MCF 10A (cell line): Measurements from ENCODE around the gene DYSF. TPM values are rescaled to one million over a fixed set of nuclear protein-coding genes. Genes with fewer than 3 reads are reported as not detected.

Experiments used
- BruUV-seq: library from RNA; stranded (reverse); fragments of 400-500 nt; replicated peaks from 2 replicates; lab custom pipeline; 2021; lab: Mats Ljungman, UMichigan
- CTCF ChIA-PET: fragments of 300-600 bp; sonication (Branson Sonifier 250); formaldehyde crosslinking; extraction: SDS; loops from one replicate; lab custom pipeline; 2021; ENCODE audit warnings: antibody characterized with exemption, inconsistent platforms; lab: Yijun Ruan, JAX
- POLR2A ChIA-PET: fragments of 300-600, 350-650 bp; sonication (Branson Sonifier 250); formaldehyde crosslinking; extraction: SDS; loops from one replicate; lab custom pipeline; 2020; ENCODE audit warnings: antibody characterized with exemption, inconsistent platforms; lab: Yijun Ruan, JAX
- DNase-seq: peaks from one replicate; pipeline ENCODE4 v3.0.0-alpha.2; 2018; ENCODE audit not compliant: unreplicated experiment
- H3K27ac Mint-ChIP-seq: one replicate; pipeline ENCODE4 v1.8.0; 2022; ENCODE audit warnings: mild to moderate bottlenecking, low read depth, mixed read lengths; ENCODE audit not compliant: unreplicated experiment
- H3K27me3 Mint-ChIP-seq: one replicate; pipeline ENCODE4 v1.8.0; 2022; ENCODE audit warnings: mixed read lengths; ENCODE audit not compliant: insufficient read depth, unreplicated experiment
- H3K36me3 Mint-ChIP-seq: one replicate; pipeline ENCODE4 v1.8.0; 2022; ENCODE audit warnings: mild to moderate bottlenecking, moderate library complexity, mixed read lengths; ENCODE audit not compliant: insufficient read depth, unreplicated experiment
- H3K4me1 Mint-ChIP-seq: one replicate; pipeline ENCODE4 v1.8.0; 2022; ENCODE audit warnings: mixed read lengths; ENCODE audit not compliant: insufficient read depth, unreplicated experiment
- H3K4me3 Mint-ChIP-seq: one replicate; pipeline ENCODE4 v1.8.0; 2022; ENCODE audit warnings: mild to moderate bottlenecking, moderate library complexity, mixed read lengths; ENCODE audit not compliant: unreplicated experiment
- H3K9me3 Mint-ChIP-seq: one replicate; pipeline ENCODE4 v1.8.0; 2022; ENCODE audit warnings: mixed read lengths; ENCODE audit not compliant: unreplicated experiment
- intact Hi-C: fragments of 100-400 bp; cut with micrococcal nuclease; formaldehyde crosslinking; loops from 2 replicates; pipeline ENCODE4 v1.14.1; 2022
- total RNA-seq: library from RNA; stranded (reverse); gene quantifications from 2 replicates; pipeline ENCODE4 v1.2.3, GENCODE V29; 2022
- TF ChIP-seq, protein P1 (sequence below): fragments of 200-600 bp; IDR thresholded peaks from one replicate; pipeline ENCODE4 v1.8.0; 2022; ENCODE audit warnings: antibody characterized with exemption, mild to moderate bottlenecking; ENCODE audit not compliant: unreplicated experiment

Gene DYSF
- total RNA-seq, 1 experiment from 2014 or later = 2.0 TPM

DNA sequence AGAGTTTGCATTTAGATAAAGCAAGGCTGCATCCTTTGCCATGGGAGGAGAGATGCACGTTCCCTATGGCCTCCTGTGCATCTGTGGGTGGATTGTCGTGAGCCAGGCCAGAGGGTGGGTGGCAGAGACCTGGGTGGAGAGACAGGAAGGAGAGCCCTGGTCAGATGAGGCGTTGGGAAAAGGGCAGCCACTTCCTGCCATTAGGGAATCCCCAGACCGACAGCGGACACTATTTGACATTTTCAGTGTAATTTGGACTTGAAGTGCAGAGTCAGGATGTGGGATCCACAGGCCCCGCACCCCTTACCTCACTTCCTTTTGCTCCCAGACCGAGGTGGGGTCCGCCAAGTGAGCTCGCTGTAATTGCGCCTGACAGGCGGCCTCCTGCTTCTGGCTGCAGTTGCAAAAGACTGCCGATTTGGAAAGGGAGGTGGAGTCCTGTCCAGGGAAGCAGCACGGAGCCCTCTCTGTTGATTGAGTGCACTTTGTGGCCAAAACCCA, 150.0 kb downstream of the DYSF start:
- H3K27ac Mint-ChIP-seq = no peak overlapping the region
- H3K9me3 Mint-ChIP-seq = no peaks in the 10 kb centered on the region
- POLR2A ChIA-PET = no interaction called here

GRCh38 chr2:71603851-71604725, 150.7 kb downstream of the DYSF start:
- TF ChIP-seq, protein P1, sequence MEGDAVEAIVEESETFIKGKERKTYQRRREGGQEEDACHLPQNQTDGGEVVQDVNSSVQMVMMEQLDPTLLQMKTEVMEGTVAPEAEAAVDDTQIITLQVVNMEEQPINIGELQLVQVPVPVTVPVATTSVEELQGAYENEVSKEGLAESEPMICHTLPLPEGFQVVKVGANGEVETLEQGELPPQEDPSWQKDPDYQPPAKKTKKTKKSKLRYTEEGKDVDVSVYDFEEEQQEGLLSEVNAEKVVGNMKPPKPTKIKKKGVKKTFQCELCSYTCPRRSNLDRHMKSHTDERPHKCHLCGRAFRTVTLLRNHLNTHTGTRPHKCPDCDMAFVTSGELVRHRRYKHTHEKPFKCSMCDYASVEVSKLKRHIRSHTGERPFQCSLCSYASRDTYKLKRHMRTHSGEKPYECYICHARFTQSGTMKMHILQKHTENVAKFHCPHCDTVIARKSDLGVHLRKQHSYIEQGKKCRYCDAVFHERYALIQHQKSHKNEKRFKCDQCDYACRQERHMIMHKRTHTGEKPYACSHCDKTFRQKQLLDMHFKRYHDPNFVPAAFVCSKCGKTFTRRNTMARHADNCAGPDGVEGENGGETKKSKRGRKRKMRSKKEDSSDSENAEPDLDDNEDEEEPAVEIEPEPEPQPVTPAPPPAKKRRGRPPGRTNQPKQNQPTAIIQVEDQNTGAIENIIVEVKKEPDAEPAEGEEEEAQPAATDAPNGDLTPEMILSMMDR = no peak
- POLR2A ChIA-PET = no interaction called here
- no TSS peak for BruUV-seq

More for the DNA sequence above, 150.0 kb downstream of the DYSF start:
- H3K4me1 Mint-ChIP-seq = no peaks in the 10 kb centered on the region
- CTCF ChIA-PET = interaction anchor here (0.5 to 0.6 kb wide), 2 partner anchors 305 to 1609 kb away, joined by 3 read pairs; no protein-coding TSS in a partner anchor
- H3K36me3 Mint-ChIP-seq = no peaks in the 10 kb centered on the region
- intact Hi-C loops = no loop called here
- no peak overlapping the region for H3K4me3 Mint-ChIP-seq
- peaks cover 69% of the 10 kb centered on the region for H3K27me3 Mint-ChIP-seq
- no TSS peak for BruUV-seq
- TF ChIP-seq, protein P1 = no peak
- DNase-seq = no peak

DNA sequence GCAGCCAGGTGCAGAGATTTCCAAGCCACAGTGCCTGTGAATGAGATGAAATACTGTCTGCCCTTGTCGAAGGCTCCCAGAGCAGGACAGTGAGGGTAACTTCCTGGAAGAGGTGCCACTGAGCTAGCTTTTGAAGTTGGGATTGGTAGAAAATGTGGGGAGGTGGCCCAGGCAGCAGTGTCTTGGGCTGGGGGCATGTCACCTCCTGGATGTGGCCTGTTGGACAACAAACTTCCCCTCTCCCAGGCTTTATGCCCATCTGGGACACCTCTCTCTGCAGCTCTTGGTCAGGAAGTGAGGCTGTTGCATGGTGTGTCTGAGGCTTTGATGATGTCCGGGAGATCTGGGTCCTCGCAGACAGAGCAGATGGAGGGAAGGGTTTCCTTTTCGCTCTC, 151.4 kb downstream of the DYSF start:
- Mint-ChIP-seq H3K4me3 (no peak overlapping the region), H3K4me1 (peaks cover 5% of the 10 kb centered on the region), H3K9me3 (no peaks in the 10 kb centered on the region), H3K27ac (no peak overlapping the region), H3K36me3 (no peaks in the 10 kb centered on the region), H3K27me3 (peaks cover 66% of the 10 kb centered on the region)
- DNase-seq = no peak
- POLR2A ChIA-PET = no interaction called here
- TF ChIP-seq, protein P1 = no peak
- intact Hi-C loops = no loop called here
- BruUV-seq = no TSS peak
- CTCF ChIA-PET = interaction anchor here (0.6 to 1.2 kb wide), 4 partner anchors 9 to 193 kb away, joined by 3 to 4 read pairs (median 3); no protein-coding TSS in a partner anchor

More at GRCh38 chr2:71603851-71604725, 150.7 kb downstream of the DYSF start:
- no peaks in the 10 kb centered on the region for H3K4me1 Mint-ChIP-seq
- H3K27ac Mint-ChIP-seq = no peak overlapping the region
- H3K9me3 Mint-ChIP-seq = no peaks in the 10 kb centered on the region
- H3K4me3 Mint-ChIP-seq = no peak overlapping the region
- no peaks in the 10 kb centered on the region for H3K36me3 Mint-ChIP-seq
- DNase-seq = no peak
- intact Hi-C loops = no loop called here
- peaks cover 72% of the 10 kb centered on the region for H3K27me3 Mint-ChIP-seq
- CTCF ChIA-PET = interaction anchor here (0.5 to 1.2 kb wide), 4 partner anchors 9 to 305 kb away, joined by 3 to 4 read pairs (median 3); no protein-coding TSS in a partner anchor

- DNase-seq = no peak
- TF ChIP-seq, protein P1 = no peak
- Mint-ChIP-seq H3K9me3 (no peaks in the 10 kb centered on the region), H3K36me3 (no peaks in the 10 kb centered on the region), H3K4me1 (peaks cover 5% of the 10 kb centered on the region), H3K4me3 (no peak overlapping the region), H3K27me3 (peaks cover 61% of the 10 kb centered on the region), H3K27ac (no peak overlapping the region)
- POLR2A ChIA-PET = no interaction called here
- CTCF ChIA-PET = interaction anchor here (0.6 to 1.6 kb wide), 6 partner anchors 10 to 193 kb away, joined by 3 to 5 read pairs (median 3); no protein-coding TSS in a partner anchor
- BruUV-seq = no TSS peak
- intact Hi-C loops = no loop called here
These were observed 151.8 kb downstream of the DYSF start for GRCh38 chr2:71605173-71605641.
